ENCODE results near the gene UGP2. TPM values are rescaled to one million over a fixed set of nuclear protein-coding genes. Genes with fewer than 3 reads are reported as not detected.

UGP2 gene
- total and polyA plus RNA-seq, 2 donors (not counting 1 experiment from before 2014, with no cell fraction given): 19.1 to 68.8 TPM

Small RNAs within 50 kb of the gene (small RNA-seq; reads per million reads assigned to genes)
- gene RF01293 (ENCODE audit: insufficient read length, low read depth, low replicate concordance): not detected

Other genes starting within 250 kb of the UGP2 start
- 13.2 and 14.4 TPM in 2 replicates for gene VPS54, start 177.5 kb downstream of the UGP2 start, total RNA-seq
- 6.2 and 9.6 TPM in 2 replicates for gene VPS54, start 177.5 kb downstream of the UGP2 start, polyA plus RNA-seq

Data from B cell (primary cell).